ENCODE results near the gene AHSP.
A peak's percentile ranks its signal among the peaks of the same experiment; 100 is the strongest.
"Not testable (repeated sequence)": the region's sequence is repeated elsewhere in the genome, so short reads cannot be mapped to it uniquely, and the experiment has no call there.

The AHSP gene, protein sequence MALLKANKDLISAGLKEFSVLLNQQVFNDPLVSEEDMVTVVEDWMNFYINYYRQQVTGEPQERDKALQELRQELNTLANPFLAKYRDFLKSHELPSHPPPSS

DNA sequence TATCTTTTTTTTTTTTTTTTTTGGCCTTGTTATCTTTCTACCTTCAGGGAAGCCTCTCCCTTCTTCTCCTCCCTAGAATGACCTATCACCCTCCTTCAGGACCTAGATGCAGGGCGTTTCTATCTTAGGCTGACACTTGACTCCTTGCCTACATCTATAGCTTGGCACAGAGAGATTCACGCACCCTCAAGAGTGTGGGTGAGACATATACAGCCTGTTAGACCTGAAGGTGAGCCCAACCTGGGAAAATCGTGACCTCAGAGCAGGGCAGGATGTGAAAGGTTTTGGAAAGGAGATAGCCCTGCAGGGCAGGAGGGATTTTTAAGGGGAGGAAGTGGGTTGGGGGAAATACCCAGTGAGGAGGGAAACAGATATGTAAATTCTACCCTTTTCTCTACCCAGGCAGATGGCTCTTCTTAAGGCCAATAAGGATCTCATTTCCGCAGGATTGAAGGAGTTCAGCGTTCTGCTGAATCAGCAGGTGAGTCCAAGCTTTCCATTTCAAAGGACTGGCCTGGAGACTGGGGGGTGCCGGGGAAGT lies at the start of gene AHSP:
AHSP (plus strand) TSS at position 167 of the 541 bp plus-strand sequence; CDS start at position 407, 240 bp downstream.
- H3K4me3 ChIP-seq (replicated peaks; ENCODE audit: low read depth, low read length), result no peak within 1 kb of the TSS
- TF ChIP-seq, protein P1, sequence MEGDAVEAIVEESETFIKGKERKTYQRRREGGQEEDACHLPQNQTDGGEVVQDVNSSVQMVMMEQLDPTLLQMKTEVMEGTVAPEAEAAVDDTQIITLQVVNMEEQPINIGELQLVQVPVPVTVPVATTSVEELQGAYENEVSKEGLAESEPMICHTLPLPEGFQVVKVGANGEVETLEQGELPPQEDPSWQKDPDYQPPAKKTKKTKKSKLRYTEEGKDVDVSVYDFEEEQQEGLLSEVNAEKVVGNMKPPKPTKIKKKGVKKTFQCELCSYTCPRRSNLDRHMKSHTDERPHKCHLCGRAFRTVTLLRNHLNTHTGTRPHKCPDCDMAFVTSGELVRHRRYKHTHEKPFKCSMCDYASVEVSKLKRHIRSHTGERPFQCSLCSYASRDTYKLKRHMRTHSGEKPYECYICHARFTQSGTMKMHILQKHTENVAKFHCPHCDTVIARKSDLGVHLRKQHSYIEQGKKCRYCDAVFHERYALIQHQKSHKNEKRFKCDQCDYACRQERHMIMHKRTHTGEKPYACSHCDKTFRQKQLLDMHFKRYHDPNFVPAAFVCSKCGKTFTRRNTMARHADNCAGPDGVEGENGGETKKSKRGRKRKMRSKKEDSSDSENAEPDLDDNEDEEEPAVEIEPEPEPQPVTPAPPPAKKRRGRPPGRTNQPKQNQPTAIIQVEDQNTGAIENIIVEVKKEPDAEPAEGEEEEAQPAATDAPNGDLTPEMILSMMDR (IDR thresholded peaks at IDR 0.05; ENCODE audit: low read length, missing control alignments), result no peak

DNA sequence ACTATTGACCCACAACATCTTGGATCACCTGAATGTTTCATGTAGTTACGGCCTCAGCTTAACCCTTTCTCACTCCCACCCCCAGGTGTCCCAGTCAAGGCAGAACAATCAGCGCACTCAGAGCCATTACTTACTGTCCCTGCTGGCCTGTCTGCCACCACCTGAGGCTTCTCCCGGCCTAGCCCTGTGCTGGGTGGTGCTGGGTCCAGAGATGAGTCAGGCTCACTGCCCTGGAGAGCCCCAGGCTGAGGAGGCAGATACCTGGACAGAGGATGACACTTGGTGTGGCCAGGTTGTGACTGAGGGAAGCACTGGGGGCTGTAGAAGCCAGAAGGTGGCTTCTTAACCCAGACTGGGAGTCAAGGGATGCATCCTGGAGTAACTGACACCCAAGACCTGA lies 48.7 kb upstream of the AHSP start:
- TF ChIP-seq, protein P1 (IDR thresholded peaks at IDR 0.05; ENCODE audit: low read length, missing control alignments), result no peak
- DNase-seq (ENCODE audit: low read depth), result no peak
- no peak overlapping the region for H3K4me3 ChIP-seq (replicated peaks; ENCODE audit: low read depth, low read length)

More for the DNA sequence above, at the start of gene AHSP:
- DNase-seq (ENCODE audit: low read depth), result no peak

DNA sequence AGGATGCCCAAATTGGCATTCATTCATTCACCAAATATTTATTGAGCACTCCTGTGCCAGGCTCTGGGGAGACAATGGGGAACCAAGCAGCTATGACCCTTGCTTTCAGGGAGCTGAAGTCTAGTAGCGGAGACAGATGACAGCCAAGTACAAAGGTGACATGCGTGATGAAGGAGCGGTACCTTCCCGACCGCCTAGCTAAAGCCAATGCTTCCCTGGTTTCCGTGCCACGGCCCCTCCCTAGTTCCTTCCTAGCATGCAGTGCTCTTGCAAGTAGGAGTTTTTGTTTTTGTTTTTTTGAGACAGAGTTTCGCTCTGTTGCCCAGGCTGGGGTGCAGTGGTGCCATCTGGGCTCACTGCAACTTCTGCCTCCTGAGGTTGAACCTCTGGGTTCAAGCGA lies 47.9 kb upstream of the AHSP start:
- DNase-seq (ENCODE audit: low read depth), result no peak
- TF ChIP-seq, protein P1 (IDR thresholded peaks at IDR 0.05; ENCODE audit: low read length, missing control alignments), result no peak
- no peak overlapping the region for H3K4me3 ChIP-seq (replicated peaks; ENCODE audit: low read depth, low read length)

DNA sequence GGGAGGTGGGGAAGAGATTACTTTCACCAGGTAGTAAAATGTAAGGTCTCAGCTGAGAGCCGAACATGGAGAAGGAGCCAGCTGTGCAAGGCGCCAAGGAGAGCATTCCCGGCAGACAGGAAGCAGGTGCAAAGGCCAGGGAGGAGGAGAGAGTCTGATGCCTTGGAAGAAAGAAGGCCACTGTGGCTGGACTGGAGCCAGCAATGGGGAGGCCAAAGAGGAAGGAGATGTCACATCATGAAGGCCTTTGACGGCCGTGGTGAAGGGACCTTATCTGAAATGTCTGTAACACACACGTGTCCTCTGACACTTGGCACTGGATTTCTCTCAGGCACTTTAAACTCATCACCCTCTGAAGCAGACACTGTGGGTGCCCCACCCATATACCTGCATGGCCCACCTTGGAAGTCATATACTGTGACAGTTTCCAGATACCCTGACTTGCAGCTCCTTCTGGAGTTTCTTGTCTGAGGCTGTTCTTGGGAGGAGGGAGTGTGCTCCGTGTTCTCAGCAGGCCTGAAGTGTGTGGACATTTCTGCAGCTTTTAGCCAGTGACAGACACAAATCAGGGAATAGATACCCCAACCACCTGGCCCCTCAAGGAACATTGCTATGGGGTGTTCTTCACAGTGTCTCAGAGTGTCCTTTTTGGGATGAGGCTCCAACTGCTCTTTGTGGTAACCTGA lies 46.7 kb upstream of the AHSP start:
- DNase-seq (ENCODE audit: low read depth), result peak; percentile 44
- TF ChIP-seq, protein P1 (IDR thresholded peaks at IDR 0.05; ENCODE audit: low read length, missing control alignments), result no peak
- H3K4me3 ChIP-seq (replicated peaks; ENCODE audit: low read depth, low read length), result no peak overlapping the region

DNA sequence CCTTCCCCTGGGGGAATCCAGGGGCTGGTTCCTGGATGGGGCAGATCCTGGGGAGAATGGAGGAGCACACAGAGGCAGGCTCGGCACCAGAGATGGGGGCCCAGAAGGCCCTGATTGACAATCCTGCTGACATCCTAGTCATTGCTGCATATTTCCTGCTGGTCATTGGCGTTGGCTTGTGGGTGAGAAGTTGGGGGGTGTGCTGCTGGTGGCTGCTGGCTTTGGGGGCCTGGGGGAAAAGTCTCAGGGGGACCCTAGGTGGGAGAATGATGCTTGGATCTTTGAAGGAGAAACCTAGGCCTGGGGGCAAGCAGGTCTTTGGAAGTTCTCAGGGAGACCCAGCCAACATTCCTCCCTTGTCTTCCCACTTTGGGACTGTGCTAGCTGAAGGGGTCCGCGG lies 44.6 kb upstream of the AHSP start, which contains the start of gene SLC5A2:
SLC5A2 (plus strand) TSS at position 43 of the 400 bp plus-strand sequence; CDS start at position 57, 14 bp downstream.
- no peak within 1 kb of the TSS for H3K4me3 ChIP-seq (replicated peaks; ENCODE audit: low read depth, low read length)
- no peak for DNase-seq (ENCODE audit: low read depth)
- TF ChIP-seq, protein P1 (IDR thresholded peaks at IDR 0.05; ENCODE audit: low read length, missing control alignments), result no peak

DNA sequence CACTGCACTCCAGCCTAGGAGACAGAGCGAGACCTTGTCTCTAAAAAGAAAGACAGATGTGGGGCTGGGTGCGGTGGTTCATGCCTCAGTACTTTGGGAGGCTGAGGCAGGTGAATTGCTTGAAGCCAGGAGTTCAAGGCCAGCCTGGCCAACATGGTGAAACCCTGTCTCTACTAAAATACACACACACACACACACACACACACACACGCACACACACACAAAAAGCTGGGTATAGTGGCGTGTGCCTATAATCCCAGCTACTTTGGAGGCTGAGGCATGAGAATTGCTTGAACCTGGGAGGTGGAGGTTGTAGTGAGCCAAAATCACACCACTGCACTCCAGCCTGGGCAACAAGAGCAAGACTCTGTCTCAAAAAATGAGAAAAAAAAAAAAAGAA lies 43.7 kb upstream of the AHSP start:
- H3K4me3 ChIP-seq (replicated peaks; ENCODE audit: low read depth, low read length); DNase-seq (ENCODE audit: low read depth): not testable (repeated sequence)

DNA sequence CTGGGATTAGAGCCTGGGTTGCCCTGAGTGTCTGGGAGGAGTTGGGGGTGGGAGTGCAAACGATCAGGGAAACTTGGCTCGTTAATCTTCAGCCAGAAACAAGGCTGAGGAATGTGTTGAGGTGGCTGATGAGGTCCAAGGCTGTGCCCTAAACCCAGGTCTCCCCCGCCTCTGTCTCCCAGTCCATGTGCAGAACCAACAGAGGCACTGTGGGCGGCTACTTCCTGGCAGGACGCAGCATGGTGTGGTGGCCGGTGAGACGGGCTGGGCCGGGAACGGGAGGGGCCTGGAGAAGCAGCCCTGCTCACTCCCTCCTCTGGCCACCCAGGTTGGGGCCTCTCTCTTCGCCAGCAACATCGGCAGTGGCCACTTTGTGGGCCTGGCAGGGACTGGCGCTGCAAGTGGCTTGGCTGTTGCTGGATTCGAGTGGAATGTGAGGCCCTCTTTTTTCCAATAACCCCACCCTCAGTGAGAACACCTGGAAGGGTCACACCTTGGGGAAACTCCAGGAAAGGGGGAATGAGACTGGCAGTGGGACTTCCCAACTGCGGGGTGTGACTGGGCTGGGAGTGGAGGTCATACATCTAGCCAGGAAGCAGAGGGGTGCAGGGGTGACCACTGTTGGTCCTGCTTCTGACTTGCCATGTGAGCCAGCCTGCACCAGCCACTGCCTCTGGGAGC lies 43.1 kb upstream of the AHSP start:
- TF ChIP-seq, protein P1 (IDR thresholded peaks at IDR 0.05; ENCODE audit: low read length, missing control alignments), result no peak
- DNase-seq (ENCODE audit: low read depth), result no peak
- H3K4me3 ChIP-seq (replicated peaks; ENCODE audit: low read depth, low read length), result no peak overlapping the region
